GM21447 (cell line): Measurements from ENCODE around the gene PKDREJ.
"Not testable (repeated sequence)": the region's sequence is repeated elsewhere in the genome, so short reads cannot be mapped to it uniquely, and the experiment has no call there.

Source experiments
- ATAC-seq: cut with Tn5 transposase; IDR thresholded peaks from one replicate; pipeline ENCODE4 v1.9.1; 2021; ENCODE audit not compliant: unreplicated experiment

Gene PKDREJ

GRCh38 chr22:46267431-46268279, 4.5 kb upstream of the PKDREJ start, which contains the start of gene TTC38:
TSS of gene TTC38 (plus strand) at chr22:46268008. CDS start at chr22:46268040, 32 bp downstream.
- peak; percentile 77 for ATAC-seq

DNA sequence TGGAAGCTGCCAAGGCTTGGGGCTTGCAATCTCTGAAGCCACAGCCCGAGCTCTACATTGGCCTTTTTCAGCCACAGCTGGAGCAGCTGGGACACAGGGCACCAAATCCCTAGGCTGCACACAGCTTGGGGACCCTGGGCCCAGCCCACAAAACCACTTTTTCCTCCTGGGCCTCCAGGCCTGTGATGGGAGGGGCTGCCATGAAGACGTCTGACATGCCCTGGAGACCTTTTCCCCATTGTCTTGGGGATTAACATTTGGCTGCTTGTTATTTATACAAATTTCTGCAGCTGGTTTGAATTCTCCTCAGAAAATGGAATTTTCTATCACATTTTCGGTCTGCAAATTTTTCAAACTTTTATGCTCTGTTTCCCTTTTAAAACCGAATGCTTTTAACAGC, 2.5 kb upstream of the PKDREJ start:
- ATAC-seq = not testable (repeated sequence)

DNA sequence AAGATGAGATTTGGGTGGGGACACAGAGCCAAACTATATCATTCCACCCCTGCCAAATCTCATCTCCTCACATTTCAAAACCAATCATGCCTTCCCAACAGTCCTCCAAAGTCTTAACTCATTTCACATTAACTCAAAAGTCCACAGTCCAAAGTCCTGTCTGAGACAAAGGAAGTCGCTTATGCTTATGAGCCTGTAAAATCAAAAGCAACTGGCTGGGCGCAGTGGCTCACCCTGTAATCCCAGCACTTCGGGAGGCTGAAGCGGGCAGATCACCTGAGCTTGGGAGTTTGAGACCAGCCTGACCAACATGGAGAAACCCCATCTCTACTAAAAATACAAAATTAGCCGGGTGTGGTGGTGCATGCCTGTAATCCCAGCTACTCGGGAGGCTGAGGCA, 1.4 kb upstream of the PKDREJ start:
- not testable (repeated sequence) for ATAC-seq

- no peak for ATAC-seq
Measured at GRCh38 chr22:46262449-46263215, 511 bp downstream of the PKDREJ start.

- ATAC-seq = no peak
Measured at GRCh38 chr22:46260038-46260437, 3.1 kb downstream of the PKDREJ start.

GRCh38 chr22:46259374-46259773, 3.8 kb downstream of the PKDREJ start:
- no peak for ATAC-seq

- ATAC-seq = no peak
Measured at GRCh38 chr22:46256358-46256958, 6.7 kb downstream of the PKDREJ start.

DNA sequence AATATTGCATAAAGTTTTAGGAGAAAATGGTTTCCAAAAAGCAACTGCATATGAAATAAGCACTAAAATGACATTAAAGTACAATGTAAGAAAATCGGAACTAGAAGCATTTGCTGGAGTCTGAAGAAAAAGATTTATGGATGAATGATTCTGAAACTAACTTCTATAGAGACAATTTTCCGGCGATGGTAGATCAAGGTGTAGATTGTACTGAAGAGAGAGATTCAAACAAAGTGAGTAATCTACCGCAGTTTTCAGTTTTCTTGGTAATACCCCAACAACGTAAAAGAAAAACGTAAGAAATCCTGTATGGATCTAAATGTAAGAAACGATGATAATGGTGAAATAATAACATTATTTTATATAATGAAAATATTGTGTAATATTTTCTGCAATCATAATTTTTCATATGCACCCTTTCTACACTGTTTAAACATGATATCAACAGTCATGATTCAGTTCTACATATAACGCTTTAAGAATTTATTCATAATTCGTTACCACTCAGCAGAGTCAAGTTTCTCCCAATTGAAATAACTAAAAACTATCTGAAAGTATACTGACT, 11.2 kb downstream of the PKDREJ start:
- ATAC-seq = no peak

GRCh38 chr22:46251266-46251665, 11.9 kb downstream of the PKDREJ start:
- no peak for ATAC-seq

DNA sequence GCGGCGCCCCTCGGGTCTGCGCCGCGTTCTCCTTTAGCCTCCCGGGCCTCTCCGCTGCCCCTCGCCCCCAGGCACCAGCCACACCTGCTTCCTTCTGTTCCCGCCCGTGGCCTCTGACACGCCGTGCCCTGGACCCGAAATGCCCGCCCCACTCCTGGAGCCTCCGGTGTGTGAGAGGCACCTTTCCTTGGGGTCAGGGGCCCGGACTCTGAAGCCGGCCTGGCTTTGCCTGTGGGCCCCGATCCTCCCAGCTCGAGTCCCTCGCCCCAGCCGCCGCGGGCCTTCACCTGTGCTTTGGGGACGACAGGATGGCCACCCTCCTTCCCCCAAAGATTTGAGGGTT, 12.4 kb downstream of the PKDREJ start:
- ATAC-seq = peak; percentile 19

GRCh38 chr22:46250035-46250782, 12.9 kb downstream of the PKDREJ start, which contains the start of gene CDPF1:
TSS of gene CDPF1 (minus strand) at chr22:46250293. CDS start at chr22:46248284, 2,009 bp downstream.
- peak; percentile 77 for ATAC-seq

DNA sequence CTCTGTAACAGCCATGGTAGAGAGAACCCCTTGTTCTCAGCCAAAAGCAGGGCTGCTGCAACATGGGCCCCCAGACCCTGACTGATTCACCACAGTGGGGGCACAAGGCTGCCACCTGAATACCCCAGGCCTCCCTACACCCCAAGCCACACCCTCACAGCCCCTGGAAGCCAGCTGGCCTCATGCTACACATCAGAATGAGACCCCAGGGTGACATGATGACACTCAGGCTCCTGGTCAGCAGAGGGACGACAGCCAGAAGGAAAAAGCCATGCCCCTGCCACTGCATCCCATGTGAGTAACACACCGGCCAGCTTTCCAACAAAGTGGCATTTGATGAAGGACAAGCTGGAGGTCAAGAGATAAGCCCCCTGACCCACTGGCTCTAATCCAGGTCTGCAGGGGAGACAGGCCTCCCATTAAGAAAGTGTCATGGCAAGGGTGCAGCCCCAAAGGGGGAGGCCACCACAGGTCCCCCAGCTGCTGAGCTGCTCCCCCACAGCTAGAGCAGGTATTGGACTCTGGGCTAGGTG, 15.6 kb downstream of the PKDREJ start:
- ATAC-seq = no peak

DNA sequence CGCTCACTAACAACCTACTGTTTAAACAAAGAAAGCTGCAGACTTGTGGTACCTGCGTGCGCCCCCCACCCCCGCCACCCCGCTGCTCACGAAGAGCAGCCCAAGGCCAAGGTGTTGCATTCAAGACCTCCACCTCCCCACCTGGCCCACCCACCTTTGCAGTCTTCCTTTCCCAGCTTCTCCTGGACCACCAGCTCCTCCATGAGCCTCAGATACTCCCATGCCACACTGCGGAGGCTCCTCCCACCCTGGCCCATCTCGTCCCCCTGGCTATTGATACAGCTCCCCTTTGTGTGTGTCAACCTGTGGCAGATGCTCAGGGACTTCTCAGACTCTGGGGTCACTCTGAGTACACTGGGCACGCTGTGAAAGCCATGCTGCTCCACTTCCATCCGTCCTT, 17.0 kb downstream of the PKDREJ start:
- ATAC-seq = no peak

DNA sequence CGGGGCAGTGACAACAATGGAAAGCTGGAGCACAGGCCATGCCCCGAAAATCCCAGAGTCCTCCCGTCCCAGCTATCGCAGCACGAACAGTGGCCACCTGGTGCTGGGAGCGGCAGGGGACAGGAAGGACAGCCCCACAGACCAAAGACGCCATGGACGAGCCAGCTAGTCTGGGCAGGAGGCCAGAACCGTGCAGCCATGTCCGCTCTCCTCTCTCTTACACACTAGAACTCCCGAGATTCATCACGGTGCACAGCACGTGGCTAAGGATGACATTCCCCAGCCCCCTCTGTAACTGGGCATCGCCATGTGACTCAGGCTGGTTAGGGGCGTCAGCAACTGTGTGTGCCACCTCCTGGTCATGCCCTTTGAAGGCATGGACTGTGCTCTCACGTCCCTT, 17.6 kb downstream of the PKDREJ start:
- ATAC-seq = no peak

GRCh38 chr22:46244771-46245170, 18.4 kb downstream of the PKDREJ start:
- no peak for ATAC-seq

DNA sequence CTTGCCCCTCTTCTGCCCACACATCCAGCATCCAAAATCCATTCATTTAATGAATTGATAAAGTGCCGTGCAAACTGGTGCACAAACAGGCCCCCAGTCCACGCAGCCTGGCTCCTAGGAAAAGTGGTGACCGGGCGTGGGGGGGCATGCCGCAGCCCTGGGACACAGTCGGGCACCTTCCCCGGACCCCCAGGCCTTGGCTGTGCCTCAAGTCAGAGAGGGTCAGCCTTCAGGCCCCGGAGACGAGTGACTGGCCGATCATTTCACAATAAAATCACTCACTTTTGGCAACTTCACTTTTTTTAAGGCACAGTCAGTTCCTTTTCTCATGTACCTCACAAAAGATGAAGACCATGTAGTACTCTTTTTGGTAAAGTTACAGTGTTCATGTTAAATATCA, 21.1 kb downstream of the PKDREJ start:
- ATAC-seq = no peak

- ATAC-seq = no peak
Measured at GRCh38 chr22:46241396-46242007, 21.6 kb downstream of the PKDREJ start.

DNA sequence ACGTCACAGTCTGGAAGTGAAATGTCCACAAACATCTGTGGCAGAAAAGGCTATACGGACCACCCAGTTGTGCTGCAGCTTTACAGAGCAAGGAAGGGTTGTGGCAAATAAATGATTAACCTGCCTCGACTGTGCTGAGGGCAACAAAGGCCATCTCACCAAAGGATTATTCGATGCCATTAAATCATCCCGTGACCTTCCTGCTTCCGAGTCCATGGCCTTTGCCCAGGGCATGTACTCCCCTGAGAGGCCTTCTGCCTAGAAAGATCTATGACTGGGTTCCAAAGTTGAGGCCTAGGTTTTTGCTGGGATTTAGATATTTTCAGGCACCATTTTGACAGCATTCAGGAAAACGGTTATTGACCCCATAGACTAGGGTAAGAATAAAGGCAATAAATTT, 22.2 kb downstream of the PKDREJ start:
- no peak for ATAC-seq

- no peak for ATAC-seq
Measured at GRCh38 chr22:46240506-46240905, 22.6 kb downstream of the PKDREJ start.

- no peak for ATAC-seq
Measured at GRCh38 chr22:46240073-46240472, 23.1 kb downstream of the PKDREJ start.
